Kidney epithelial cell (primary cell): ENCODE measurements around the gene TMEM80. TPM values are rescaled to one million over a fixed set of nuclear protein-coding genes. Genes with fewer than 3 reads are reported as not detected.
"Not testable (repeated sequence)": the region's sequence is repeated elsewhere in the genome, so short reads cannot be mapped to it uniquely, and the experiment has no call there.

ENCODE experiments used
- DNase-seq: peaks from one replicate; pipeline ENCODE4 v3.0.0-alpha.2; 2010; ENCODE audit warnings: low read depth
- H3K27me3 ChIP-seq: 2 replicates; pipeline ENCODE4 v1.6.0; 2011; ENCODE audit warnings: low read length; ENCODE audit not compliant: control insufficient read depth, insufficient read depth
- H3K36me3 ChIP-seq: 2 replicates; pipeline ENCODE4 v1.5.1; 2011; ENCODE audit warnings: low read length; ENCODE audit not compliant: control insufficient read depth, insufficient read depth
- H3K4me3 ChIP-seq: 2 replicates; pipeline ENCODE4 v1.5.1; 2011; ENCODE audit warnings: low read depth, mild to moderate bottlenecking, control low read depth, low read length
- total RNA-seq: library from RNA; depleted of rRNA; stranded (reverse); fragments of >200 nt; gene quantifications from 2 replicates; pipeline ENCODE4 v1.2.3, GENCODE V29; 2015
- TF ChIP-seq, protein P1 (sequence below): IDR thresholded peaks from 2 replicates; pipeline ENCODE4 v1.5.1; 2011; ENCODE audit warnings: mild to moderate bottlenecking, moderate library complexity, low read length, control low read depth, inconsistent platforms; ENCODE audit not compliant: insufficient read depth, poor library complexity, severe bottlenecking

The TMEM80 gene
- 22.7 and 28.5 TPM in 2 replicates for total RNA-seq

DNA sequence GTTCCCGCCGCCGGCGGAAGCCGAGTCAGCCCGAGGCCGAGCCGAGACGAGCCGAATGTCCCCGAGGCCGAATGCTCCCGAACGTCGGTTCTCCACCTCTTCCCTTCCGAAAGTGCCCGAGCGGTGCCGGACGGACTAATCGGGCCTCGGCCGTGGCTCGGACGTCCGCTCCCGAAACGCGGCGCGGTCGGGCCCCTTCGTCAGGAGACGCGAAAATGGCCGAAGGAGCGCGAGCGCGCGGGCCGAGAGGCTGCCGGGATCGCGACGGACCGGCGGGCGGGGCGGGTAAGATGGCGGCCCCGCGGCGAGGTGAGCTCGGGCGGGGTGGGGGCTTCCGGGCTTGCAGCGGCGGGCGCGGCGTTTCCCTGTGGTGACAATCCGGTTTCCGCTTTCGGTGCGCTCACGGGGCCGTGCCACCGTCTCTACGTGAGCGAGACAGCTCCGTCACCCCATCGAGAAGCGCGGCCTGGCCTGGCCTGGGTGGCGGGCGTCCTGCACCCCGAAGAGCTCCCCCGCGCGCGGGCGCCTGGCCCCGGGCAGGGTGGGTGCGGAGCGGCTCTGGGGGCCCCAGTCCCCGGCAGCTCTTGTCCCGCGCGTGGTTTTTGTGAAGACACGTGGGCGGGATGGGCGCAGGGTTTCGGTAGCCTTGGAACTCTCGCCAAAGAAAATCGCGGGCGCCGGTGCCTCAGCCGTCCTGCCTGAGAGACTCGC, at the start of gene TMEM80:
Gene TMEM80 (plus strand): TSS at position 279 of the 711 bp plus-strand sequence. CDS start 12 bp downstream, at position 291.
- Histone ChIP-seq H3K36me3 (no peaks in the 10 kb centered on the region), H3K27me3 (no peaks in the 10 kb centered on the region), H3K4me3 (peak within 1 kb of the TSS; percentile 83)
- DNase-seq: no peak
- TF ChIP-seq, protein P1, sequence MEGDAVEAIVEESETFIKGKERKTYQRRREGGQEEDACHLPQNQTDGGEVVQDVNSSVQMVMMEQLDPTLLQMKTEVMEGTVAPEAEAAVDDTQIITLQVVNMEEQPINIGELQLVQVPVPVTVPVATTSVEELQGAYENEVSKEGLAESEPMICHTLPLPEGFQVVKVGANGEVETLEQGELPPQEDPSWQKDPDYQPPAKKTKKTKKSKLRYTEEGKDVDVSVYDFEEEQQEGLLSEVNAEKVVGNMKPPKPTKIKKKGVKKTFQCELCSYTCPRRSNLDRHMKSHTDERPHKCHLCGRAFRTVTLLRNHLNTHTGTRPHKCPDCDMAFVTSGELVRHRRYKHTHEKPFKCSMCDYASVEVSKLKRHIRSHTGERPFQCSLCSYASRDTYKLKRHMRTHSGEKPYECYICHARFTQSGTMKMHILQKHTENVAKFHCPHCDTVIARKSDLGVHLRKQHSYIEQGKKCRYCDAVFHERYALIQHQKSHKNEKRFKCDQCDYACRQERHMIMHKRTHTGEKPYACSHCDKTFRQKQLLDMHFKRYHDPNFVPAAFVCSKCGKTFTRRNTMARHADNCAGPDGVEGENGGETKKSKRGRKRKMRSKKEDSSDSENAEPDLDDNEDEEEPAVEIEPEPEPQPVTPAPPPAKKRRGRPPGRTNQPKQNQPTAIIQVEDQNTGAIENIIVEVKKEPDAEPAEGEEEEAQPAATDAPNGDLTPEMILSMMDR: no peak

DNA sequence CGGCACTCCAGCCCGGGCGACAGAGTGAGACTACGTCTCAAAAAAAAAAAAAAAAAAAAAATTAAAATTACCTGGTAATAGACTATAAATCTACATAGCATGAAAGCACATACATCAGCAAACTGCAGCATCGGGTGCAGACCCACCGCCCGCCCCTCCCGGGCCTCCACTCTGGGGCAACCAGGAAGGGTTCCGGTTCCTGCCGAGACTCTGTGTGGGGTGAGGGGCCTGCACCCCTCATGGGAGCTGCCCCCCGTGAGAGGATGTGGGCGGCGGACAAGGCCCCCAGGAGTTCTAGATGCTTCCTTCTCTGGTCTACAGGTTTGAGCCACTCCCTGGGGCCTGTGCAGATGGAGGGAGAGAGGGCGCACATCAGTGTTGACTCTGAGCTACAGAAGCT, 49.4 kb upstream of the TMEM80 start:
- peaks cover 2% of the 10 kb centered on the region for H3K27me3 ChIP-seq
- DNase-seq: no peak
- no peak overlapping the region for H3K4me3 ChIP-seq
- TF ChIP-seq, protein P1: no peak
- H3K36me3 ChIP-seq: no peaks in the 10 kb centered on the region

DNA sequence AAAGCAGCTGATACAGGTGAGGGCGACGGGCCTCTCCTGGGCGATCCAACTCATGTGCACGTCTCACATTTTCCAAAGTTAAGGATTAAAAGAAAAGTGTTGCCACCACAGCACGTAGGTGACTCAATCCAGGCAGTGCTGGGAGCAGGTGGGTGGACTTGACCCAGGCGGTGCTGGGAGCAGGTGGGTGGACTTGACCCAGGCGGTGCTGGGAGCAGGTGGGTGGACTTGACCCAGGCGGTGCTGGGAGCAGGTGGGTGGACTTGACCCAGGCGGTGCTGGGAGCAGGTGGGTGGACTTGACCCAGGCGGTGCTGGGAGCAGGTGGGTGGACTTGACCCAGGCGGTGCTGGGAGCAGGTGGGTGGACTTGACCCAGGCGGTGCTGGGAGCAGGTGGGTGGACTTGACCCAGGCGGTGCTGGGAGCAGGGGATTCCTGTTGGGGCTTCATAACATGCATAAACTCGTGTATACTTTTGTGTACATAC, 47.9 kb upstream of the TMEM80 start:
- H3K27me3 ChIP-seq, DNase-seq, H3K36me3 ChIP-seq, H3K4me3 ChIP-seq: not testable (repeated sequence)

DNA sequence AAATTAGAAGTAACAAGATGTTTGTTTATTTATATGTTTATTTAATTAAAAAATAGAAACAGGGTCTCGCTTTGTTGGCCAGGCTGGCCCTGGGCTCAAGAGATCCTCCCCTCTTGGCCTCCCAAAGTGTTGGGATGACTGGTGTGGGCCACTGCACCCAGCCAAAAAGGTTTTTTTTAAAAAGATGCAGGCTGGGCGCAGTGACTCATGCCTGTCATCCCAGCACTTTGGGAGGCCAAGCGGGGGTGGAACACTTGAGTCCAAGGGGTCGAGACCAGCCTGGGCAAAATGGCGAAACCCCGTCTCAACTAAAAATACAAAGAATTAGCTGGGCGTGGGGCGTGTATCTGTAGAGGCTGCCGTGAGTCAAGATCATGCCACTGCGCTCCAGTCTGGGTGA, 45.1 kb upstream of the TMEM80 start:
- TF ChIP-seq, protein P1: no peak
- no peak overlapping the region for H3K4me3 ChIP-seq
- no peaks in the 10 kb centered on the region for H3K27me3 ChIP-seq
- H3K36me3 ChIP-seq: peaks cover 3% of the 10 kb centered on the region
- DNase-seq: no peak

DNA sequence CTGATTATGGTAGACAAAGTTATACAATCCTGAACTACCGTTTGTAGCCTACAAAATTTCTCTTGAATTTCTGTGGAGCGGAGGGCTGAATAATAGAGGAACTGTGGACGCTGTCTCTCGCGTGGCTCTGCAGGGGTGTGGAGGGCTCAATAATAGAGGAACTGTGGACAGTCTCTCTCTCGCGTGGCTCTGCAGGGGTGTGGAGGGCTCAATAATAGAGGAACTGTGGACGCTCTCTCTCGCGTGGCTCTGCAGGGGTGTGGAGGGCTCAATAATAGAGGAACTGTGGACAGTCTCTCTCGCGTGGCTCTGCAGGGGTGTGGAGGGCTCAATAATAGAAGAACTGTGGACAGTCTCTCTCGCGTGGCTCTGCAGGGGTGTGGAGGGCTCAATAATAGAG, 42.5 kb upstream of the TMEM80 start:
- H3K36me3 ChIP-seq, H3K4me3 ChIP-seq, H3K27me3 ChIP-seq, DNase-seq: not testable (repeated sequence)

DNA sequence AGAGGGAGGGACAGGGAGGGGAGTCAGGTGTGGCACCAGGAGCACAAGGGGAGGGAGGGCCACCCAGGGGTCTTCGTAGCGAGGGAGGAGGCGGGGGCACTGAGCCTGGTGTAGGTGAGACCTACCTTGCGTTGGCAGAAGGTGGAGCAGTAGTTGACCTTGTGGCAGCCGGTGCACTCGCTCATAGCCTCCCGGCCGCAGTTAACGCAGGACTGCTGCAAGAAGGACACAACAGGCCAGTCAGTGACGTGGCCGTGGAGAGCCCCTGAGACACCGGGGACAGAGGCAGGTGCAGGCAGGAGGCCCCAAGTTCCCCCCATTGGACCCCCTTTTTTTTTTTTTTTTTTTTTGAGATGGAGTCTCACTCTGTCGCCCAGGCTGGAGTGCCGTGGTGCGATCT, 41.8 kb upstream of the TMEM80 start:
- TF ChIP-seq, protein P1: no peak
- DNase-seq: no peak
- no peak overlapping the region for H3K4me3 ChIP-seq
- H3K27me3 ChIP-seq: no peaks in the 10 kb centered on the region
- peaks cover 3% of the 10 kb centered on the region for H3K36me3 ChIP-seq

DNA sequence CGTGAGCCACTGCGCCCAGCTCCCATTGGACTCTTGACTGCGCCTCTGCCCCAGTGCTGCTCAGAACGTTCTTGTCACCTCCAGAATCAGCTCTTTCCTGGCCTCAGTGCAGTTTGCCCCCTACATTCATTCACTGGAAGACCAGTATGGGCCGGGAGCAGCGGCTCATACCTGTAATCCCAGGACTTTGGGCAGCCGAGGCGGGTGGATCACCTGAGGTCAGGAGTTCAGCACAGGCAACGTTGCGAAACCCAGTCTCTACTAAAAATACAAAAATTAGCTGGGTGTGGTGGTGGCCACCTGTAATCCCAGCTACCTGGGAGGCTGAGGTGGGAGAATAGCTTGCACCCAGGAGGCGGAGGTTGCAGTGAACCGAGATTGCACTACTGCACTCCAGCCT, 41.2 kb upstream of the TMEM80 start:
- H3K36me3 ChIP-seq, H3K4me3 ChIP-seq, H3K27me3 ChIP-seq, DNase-seq: not testable (repeated sequence)
